NB4 (cell line): ENCODE measurements around the gene VMO1.

Source experiments
- DNase-seq: peaks from one replicate; pipeline ENCODE4 v3.0.0; 2010; ENCODE audit warnings: low read depth
- H3K4me3 ChIP-seq: one replicate; pipeline ENCODE4 v1.5.1; 2011; ENCODE audit warnings: mild to moderate bottlenecking, low read depth, low read length, moderate library complexity
- MYC ChIP-seq: IDR thresholded peaks from 2 replicates; pipeline ENCODE4 v1.6.1; 2011; ENCODE audit warnings: low read depth, low read length
- POLR2A ChIP-seq: IDR thresholded peaks from 2 replicates; pipeline ENCODE4 v1.6.1; 2011; ENCODE audit warnings: mild to moderate bottlenecking; ENCODE audit not compliant: insufficient read length; ENCODE audit errors: extremely low read depth
- TF ChIP-seq, protein P1 (sequence below): IDR thresholded peaks from 2 replicates; pipeline ENCODE4 v1.6.1; 2011; ENCODE audit warnings: low read depth, low read length
- TF ChIP-seq, protein P2 (sequence below): IDR thresholded peaks from one replicate; pipeline ENCODE4 v1.5.1; 2012; ENCODE audit warnings: low read depth, low read length

The VMO1 gene

GRCh38 chr17:4786516-4786915, 352 bp upstream of the VMO1 start:
- H3K4me3 ChIP-seq, result no peak overlapping the region
- no peak for TF ChIP-seq MYC
- no peak for DNase-seq

DNA sequence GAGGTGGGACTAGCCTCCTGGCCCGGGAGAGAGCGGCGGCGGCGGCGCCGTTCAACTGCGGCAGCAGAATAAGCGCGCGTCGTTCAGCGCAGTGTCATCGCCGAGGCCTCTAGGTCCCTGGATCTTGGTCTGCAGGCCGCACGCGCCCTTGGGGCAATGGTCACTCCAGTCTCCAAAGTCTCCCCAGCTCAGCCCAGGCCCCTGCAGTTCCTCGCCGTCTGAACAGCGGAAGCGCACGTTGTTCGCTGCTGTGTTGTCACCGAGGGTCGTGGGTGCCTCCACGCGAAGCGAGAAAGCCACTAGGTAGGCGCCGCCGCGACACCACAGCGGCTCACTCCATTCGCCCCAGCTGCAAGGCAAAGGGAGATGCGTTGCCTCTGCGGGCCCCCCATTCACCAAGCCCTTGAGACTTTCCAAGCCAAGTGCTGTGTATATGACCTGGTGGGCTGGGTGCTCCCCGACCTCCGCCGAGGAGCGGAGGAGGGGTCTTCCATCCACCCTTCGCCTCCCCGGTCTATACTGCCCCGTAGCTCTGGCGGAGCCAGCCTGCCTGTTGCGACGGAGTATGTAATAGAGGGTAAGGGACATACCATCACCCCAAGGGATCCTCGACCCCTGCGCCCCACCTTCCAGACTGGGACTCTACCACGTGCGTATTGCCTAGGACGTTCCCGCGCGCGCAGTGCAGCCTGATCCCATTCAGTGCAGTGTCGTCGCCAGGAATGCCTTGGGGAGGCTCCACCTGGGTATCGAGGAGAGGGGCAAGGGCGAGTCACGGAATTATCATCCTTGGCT, 656 bp downstream of the VMO1 start:
- DNase-seq, result no peak
- no peak overlapping the region for H3K4me3 ChIP-seq

DNA sequence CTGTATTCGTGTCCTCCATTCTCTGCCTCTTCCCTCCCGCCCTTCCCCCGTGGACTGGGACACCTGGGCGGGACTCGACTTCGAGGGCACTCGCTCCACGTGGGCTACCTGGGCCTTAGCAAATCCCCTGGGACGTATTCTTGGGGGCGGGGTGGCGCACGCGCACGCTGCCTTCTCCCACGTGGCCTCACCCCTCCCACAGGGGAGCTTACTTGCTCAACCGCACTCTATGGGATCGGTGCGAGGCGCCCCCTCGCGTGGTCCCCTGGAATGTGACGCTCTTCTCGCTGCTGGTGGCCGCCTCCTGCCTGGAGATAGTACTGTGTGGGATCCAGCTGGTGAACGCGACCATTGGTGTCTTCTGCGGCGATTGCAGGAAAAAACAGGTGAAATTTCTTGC, 3.5 kb downstream of the VMO1 start:
- no peak for DNase-seq
- TF ChIP-seq, protein P1, sequence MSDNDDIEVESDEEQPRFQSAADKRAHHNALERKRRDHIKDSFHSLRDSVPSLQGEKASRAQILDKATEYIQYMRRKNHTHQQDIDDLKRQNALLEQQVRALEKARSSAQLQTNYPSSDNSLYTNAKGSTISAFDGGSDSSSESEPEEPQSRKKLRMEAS, result no peak
- TF ChIP-seq POLR2A (no peak), MYC (no peak)
- TF ChIP-seq, protein P2, sequence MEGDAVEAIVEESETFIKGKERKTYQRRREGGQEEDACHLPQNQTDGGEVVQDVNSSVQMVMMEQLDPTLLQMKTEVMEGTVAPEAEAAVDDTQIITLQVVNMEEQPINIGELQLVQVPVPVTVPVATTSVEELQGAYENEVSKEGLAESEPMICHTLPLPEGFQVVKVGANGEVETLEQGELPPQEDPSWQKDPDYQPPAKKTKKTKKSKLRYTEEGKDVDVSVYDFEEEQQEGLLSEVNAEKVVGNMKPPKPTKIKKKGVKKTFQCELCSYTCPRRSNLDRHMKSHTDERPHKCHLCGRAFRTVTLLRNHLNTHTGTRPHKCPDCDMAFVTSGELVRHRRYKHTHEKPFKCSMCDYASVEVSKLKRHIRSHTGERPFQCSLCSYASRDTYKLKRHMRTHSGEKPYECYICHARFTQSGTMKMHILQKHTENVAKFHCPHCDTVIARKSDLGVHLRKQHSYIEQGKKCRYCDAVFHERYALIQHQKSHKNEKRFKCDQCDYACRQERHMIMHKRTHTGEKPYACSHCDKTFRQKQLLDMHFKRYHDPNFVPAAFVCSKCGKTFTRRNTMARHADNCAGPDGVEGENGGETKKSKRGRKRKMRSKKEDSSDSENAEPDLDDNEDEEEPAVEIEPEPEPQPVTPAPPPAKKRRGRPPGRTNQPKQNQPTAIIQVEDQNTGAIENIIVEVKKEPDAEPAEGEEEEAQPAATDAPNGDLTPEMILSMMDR, result no peak
- H3K4me3 ChIP-seq, result no peak overlapping the region

More for the DNA sequence above, 656 bp downstream of the VMO1 start:
- no peak for TF ChIP-seq POLR2A
- TF ChIP-seq, protein P2, result no peak
- TF ChIP-seq MYC, result no peak
- TF ChIP-seq, protein P1, result no peak

GRCh38 chr17:4780325-4780955, 5.7 kb downstream of the VMO1 start:
- H3K4me3 ChIP-seq, result no peak overlapping the region
- TF ChIP-seq, protein P1, result no peak
- no peak for TF ChIP-seq MYC
- no peak for TF ChIP-seq POLR2A
- TF ChIP-seq, protein P2, result no peak
- DNase-seq, result no peak

- no peak for DNase-seq
- no peak overlapping the region for H3K4me3 ChIP-seq
- no peak for TF ChIP-seq POLR2A
- TF ChIP-seq, protein P2, result no peak
These were observed 8.0 kb downstream of the VMO1 start for GRCh38 chr17:4777969-4778760.

DNA sequence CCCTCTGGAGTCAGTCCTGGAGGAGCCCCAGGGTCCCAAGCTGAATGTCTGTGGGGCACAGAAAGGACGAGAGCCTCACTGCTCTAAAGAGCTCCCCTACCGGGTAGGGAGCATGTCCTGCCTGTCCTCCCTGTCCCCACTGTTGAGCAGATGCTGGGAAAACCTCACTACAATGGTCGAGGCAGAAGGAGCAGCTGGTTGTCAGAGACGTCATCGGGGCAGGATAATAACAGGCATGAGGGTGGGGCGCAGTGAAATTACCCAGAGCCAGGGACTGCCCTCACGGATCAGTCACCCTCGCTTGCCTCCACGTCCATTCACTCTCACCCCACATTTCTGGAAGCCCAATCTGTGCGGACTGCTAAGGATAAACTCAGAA, 13.9 kb downstream of the VMO1 start:
- TF ChIP-seq, protein P2, result no peak
- TF ChIP-seq POLR2A (no peak), MYC (no peak)
- TF ChIP-seq, protein P1, result no peak
- no peak overlapping the region for H3K4me3 ChIP-seq
- DNase-seq, result no peak
